Activated CD8-positive, alpha-beta memory T cell treated with anti-CD3 and anti-CD28 coated beads for 24 hours (primary cell): ENCODE results near the gene CARMIL1.

Experiments used
- DNase-seq: peaks from one replicate; pipeline ENCODE4 v3.0.0-alpha.2; 2020

Gene CARMIL1

GRCh38 chr6:25340431-25341202, 61.4 kb downstream of the CARMIL1 start:
- no peak for DNase-seq

GRCh38 chr6:25341203-25341552, 62.0 kb downstream of the CARMIL1 start:
- no peak for DNase-seq

- no peak for DNase-seq
Measured at GRCh38 chr6:25341923-25342619, 62.9 kb downstream of the CARMIL1 start.

- DNase-seq: no peak
Measured at GRCh38 chr6:25342802-25343201, 63.6 kb downstream of the CARMIL1 start.

- no peak for DNase-seq
Measured at GRCh38 chr6:25343984-25344383, 64.8 kb downstream of the CARMIL1 start.

- no peak for DNase-seq
Measured at GRCh38 chr6:25344827-25345226, 65.7 kb downstream of the CARMIL1 start.

GRCh38 chr6:25346064-25346463, 66.9 kb downstream of the CARMIL1 start:
- DNase-seq: no peak

GRCh38 chr6:25350573-25350972, 71.4 kb downstream of the CARMIL1 start:
- DNase-seq: no peak

GRCh38 chr6:25351485-25351884, 72.3 kb downstream of the CARMIL1 start:
- no peak for DNase-seq

GRCh38 chr6:25352285-25352684, 73.1 kb downstream of the CARMIL1 start:
- no peak for DNase-seq

- no peak for DNase-seq
Measured at GRCh38 chr6:25354078-25354932, 75.1 kb downstream of the CARMIL1 start.

- no peak for DNase-seq
Measured at GRCh38 chr6:25359191-25359861, 80.2 kb downstream of the CARMIL1 start.

GRCh38 chr6:25359891-25360290, 80.7 kb downstream of the CARMIL1 start:
- DNase-seq: no peak

- no peak for DNase-seq
Measured at GRCh38 chr6:25360621-25361020, 81.4 kb downstream of the CARMIL1 start.

GRCh38 chr6:25363427-25363826, 84.3 kb downstream of the CARMIL1 start:
- no peak for DNase-seq

- DNase-seq: no peak
Measured at GRCh38 chr6:25365154-25365553, 86.0 kb downstream of the CARMIL1 start.

- DNase-seq: peak; percentile 75
Measured at GRCh38 chr6:25366903-25367545, 87.8 kb downstream of the CARMIL1 start.

GRCh38 chr6:25369036-25369432, 89.9 kb downstream of the CARMIL1 start:
- DNase-seq: no peak

- DNase-seq: peak; percentile 64
Measured at GRCh38 chr6:25369433-25370177, 90.4 kb downstream of the CARMIL1 start.

- no peak for DNase-seq
Measured at GRCh38 chr6:25370178-25371036, 91.2 kb downstream of the CARMIL1 start.

- DNase-seq: no peak
Measured at GRCh38 chr6:25371037-25371347, 91.8 kb downstream of the CARMIL1 start.
